ENCODE data around the gene KRTAP12-2.

GRCh38 chr21:44677881-44678280, 11.2 kb upstream of the KRTAP12-2 start:
- no peak for TF ChIP-seq ATF1 (CRISPR knock-in tag; IDR thresholded peaks at IDR 0.05)
- no peak for TF ChIP-seq MAX (CRISPR knock-in tag; IDR thresholded peaks at IDR 0.05)
